ENCODE measurements around the gene BOLA1. TPM values are rescaled to one million over a fixed set of nuclear protein-coding genes. Genes with fewer than 3 reads are reported as not detected.

BOLA1 gene
- total and polyA plus RNA-seq, 2 experiments from 2014 or later: 18.4 to 26.2 TPM

GRCh38 chr1:149929856-149930255 lies 30.5 kb downstream of the BOLA1 start:
- Mint-ChIP-seq H3K9me3 (no peaks in the 10 kb centered on the region), H3K4me3 (no peak overlapping the region), H3K4me1 (peaks cover 16% of the 10 kb centered on the region), H3K36me3 (ENCODE audit: low read depth) (peaks cover 22% of the 10 kb centered on the region), H3K27me3 (ENCODE audit: insufficient read depth, low read depth, poor library complexity) (peaks cover 9% of the 10 kb centered on the region), H3K27ac (no peak overlapping the region)
- Histone ChIP-seq H3K9me2 (ENCODE audit: insufficient read depth) (no peaks in the 10 kb centered on the region), H3K79me2 (replicated peaks; ENCODE audit: insufficient read depth) (peaks cover 26% of the 10 kb centered on the region), H3K4me1 (ENCODE audit: insufficient read depth) (peaks cover 20% of the 10 kb centered on the region), H2AFZ (no peak overlapping the region), H3F3A (replicated peaks; ENCODE audit: low read depth) (peaks cover 7% of the 10 kb centered on the region), H3K27ac (ENCODE audit: low read depth) (no peak overlapping the region), H3K36me3 (ENCODE audit: insufficient read depth) (peaks cover 16% of the 10 kb centered on the region), H3K4me3 (no peak overlapping the region), H3K4me2 (no peak overlapping the region), H4K20me1 (replicated peaks; ENCODE audit: insufficient read depth) (peaks cover 7% of the 10 kb centered on the region), H3K27me3 (ENCODE audit: insufficient read depth) (no peaks in the 10 kb centered on the region)
- ATAC-seq (no peak), DNase-seq (ENCODE audit: low spot score) (no peak)
- TF ChIP-seq EZH2phosphoT487 (IDR thresholded peaks at IDR 0.05; ENCODE audit: unreplicated experiment) (no peak), REST (IDR thresholded peaks at IDR 0.05; ENCODE audit: unreplicated experiment) (no peak), ZNF114 (CRISPR knock-in tag; IDR thresholded peaks at IDR 0.05) (no peak), JUNB (IDR thresholded peaks at IDR 0.05; ENCODE audit: unreplicated experiment) (no peak), ETS1 (IDR thresholded peaks at IDR 0.05) (no peak), ZNF331 (CRISPR knock-in tag; IDR thresholded peaks at IDR 0.05; ENCODE audit: low read depth) (no peak), EZH2 (IDR thresholded peaks at IDR 0.05; ENCODE audit: low read depth, unreplicated experiment) (no peak), CTCF (conservative IDR thresholded peaks at IDR 0.05; ENCODE audit: low read depth in 2 of 2) (no peak), NANOG (IDR thresholded peaks at IDR 0.05; ENCODE audit: borderline replicate concordance) (no peak), ZNF462 (CRISPR knock-in tag; IDR thresholded peaks at IDR 0.05) (no peak), POLR2AphosphoS5 (IDR thresholded peaks at IDR 0.05; ENCODE audit: low read depth) (no peak), CREB1 (CRISPR knock-in tag; IDR thresholded peaks at IDR 0.05; ENCODE audit: low read depth) (no peak), STAT1 (IDR thresholded peaks at IDR 0.05; ENCODE audit: unreplicated experiment) (no peak)
